GM18909 (cell line): ENCODE results near the gene IGF2R.
"Not testable (repeated sequence)": the region's sequence is repeated elsewhere in the genome, so short reads cannot be mapped to it uniquely, and the experiment has no call there.

ENCODE experiments used
- ATAC-seq: cut with Tn5 transposase; IDR thresholded peaks from one replicate; pipeline ENCODE4 v1.9.1; 2021; ENCODE audit warnings: mild to moderate bottlenecking; ENCODE audit not compliant: unreplicated experiment, poor library complexity

IGF2R gene

GRCh38 chr6:160085713-160086505, 117.0 kb downstream of the IGF2R start:
- ATAC-seq: no peak

DNA sequence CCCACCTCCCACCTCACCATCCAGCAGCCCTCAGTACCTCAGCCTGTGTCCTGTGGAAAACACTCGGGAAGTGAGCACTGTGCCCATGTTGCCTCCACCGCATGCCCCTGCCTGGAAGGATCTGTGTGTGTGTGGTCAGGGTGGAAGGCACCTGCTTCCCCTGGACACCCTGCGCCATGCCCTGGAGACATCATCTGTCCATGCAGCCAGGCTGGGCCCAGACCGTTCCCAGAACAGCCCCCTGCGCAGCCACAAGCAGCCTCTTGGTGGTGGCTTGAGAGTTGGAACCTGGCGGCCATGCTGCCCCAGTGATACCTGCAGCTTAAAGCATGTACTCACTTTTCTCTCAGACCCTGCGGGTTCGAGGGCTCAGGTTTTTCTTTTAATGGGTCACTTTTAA, 117.9 kb downstream of the IGF2R start:
- ATAC-seq: no peak

- no peak for ATAC-seq
Observed at GRCh38 chr6:160088069-160088783, 119.3 kb downstream of the IGF2R start.

DNA sequence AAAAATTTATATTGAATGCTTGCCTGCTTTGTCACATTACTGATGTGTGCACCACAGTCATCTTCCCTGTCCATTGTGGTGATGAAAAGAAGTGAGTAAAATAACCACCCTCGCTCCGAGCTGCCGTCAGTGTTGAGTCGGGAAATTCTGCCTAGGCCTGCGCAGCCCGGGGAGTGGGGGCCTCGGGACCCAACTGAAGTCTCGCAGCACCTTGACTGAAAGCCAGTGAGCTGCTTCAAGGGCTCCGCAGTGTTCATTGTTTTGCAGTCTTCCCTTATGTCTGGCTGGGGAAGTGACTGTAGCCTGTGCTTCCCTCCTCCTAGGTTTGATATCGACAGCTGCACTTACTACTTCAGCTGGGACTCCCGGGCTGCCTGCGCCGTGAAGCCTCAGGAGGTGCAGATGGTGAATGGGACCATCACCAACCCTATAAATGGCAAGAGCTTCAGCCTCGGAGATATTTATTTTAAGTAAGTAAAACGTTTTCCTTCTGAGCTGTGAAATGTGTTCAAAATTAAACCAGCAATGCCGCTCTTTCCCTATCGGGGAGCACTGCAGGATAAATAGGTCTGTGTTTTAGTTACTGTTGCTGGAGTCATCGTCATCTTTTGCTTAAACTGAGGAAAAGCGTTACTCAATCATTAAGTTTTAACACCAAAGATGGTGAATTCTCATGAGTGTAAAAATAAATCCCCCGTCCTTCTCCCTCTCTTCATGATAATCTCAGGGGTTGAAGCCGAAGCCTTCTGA, 120.1 kb downstream of the IGF2R start:
- no peak for ATAC-seq

- ATAC-seq: no peak
Observed at GRCh38 chr6:160089534-160089897, 120.6 kb downstream of the IGF2R start.

- not testable (repeated sequence) for ATAC-seq
Observed at GRCh38 chr6:160090442-160091239, 121.8 kb downstream of the IGF2R start.

GRCh38 chr6:160092176-160092575, 123.3 kb downstream of the IGF2R start:
- ATAC-seq: not testable (repeated sequence)

GRCh38 chr6:160092602-160093001, 123.7 kb downstream of the IGF2R start:
- ATAC-seq: no peak

DNA sequence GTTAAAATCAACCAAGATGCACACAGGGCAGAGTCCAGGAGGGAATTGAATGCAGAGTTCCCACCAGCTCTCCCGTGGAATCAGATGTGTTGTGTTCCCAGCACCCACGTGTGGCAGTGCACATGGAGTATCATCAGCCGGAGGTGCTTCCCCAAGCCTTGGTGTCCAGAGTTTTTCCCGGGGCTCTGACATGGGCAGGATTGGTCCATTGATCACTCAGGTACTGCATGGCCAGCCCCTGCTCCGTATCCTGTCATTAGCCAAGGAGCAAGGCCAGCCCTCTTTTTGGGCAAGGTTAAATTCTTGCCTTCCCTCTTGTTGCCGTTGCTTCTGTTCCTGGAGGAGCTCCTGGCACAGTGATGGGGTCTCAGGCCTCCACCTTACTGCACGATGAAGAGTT, 124.2 kb downstream of the IGF2R start:
- no peak for ATAC-seq

- no peak for ATAC-seq
Observed at GRCh38 chr6:160093946-160094345, 125.1 kb downstream of the IGF2R start.

- no peak for ATAC-seq
Observed at GRCh38 chr6:160095146-160095845, 126.4 kb downstream of the IGF2R start.

GRCh38 chr6:160101277-160102205, 132.7 kb downstream of the IGF2R start:
- no peak for ATAC-seq

DNA sequence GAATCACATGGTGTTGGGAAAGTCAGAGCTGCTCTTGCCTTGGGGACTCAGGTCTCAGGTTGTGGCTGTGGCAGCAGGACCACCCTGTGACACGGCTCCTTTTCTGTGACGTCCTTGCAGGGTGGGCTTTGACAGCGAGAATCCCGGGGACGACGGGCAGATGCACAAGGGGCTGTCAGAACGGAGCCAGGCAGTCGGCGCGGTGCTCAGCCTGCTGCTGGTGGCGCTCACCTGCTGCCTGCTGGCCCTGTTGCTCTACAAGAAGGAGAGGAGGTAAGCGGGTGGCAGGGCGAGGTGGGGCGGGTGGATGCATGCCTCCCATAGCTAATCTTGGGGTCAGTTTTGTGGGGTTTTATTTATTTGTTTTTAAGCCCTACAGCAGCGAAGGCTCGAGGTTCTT, 133.5 kb downstream of the IGF2R start:
- no peak for ATAC-seq

- no peak for ATAC-seq
Observed at GRCh38 chr6:160102956-160103824, 134.3 kb downstream of the IGF2R start.

DNA sequence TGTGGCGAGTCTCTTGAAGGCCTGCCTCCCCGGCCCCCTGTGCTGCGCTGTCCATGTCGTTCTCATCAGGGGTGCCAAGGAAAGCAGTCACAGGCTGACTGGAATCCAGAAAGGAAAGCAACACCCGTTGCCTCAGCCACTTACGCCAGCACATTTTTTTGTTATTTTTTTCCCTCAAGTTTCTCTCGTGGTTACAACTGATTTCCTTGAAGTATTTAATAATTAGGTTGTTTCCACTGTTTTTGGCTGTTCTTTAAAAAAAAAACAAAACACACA, 134.9 kb downstream of the IGF2R start:
- ATAC-seq: no peak

- no peak for ATAC-seq
Observed at GRCh38 chr6:160104821-160105517, 136.1 kb downstream of the IGF2R start.

- no peak for ATAC-seq
Observed at GRCh38 chr6:160106010-160106409, 137.1 kb downstream of the IGF2R start.
